HG02870 (cell line): Measurements from ENCODE around the gene ACCS.
A peak's percentile ranks its signal among the peaks of the same experiment; 100 is the strongest.

Experiments
- ATAC-seq: cut with Tn5 transposase; IDR thresholded peaks from one replicate; pipeline ENCODE4 v1.9.1; 2021; ENCODE audit warnings: mild to moderate bottlenecking, moderate library complexity; ENCODE audit not compliant: unreplicated experiment

Gene ACCS

DNA sequence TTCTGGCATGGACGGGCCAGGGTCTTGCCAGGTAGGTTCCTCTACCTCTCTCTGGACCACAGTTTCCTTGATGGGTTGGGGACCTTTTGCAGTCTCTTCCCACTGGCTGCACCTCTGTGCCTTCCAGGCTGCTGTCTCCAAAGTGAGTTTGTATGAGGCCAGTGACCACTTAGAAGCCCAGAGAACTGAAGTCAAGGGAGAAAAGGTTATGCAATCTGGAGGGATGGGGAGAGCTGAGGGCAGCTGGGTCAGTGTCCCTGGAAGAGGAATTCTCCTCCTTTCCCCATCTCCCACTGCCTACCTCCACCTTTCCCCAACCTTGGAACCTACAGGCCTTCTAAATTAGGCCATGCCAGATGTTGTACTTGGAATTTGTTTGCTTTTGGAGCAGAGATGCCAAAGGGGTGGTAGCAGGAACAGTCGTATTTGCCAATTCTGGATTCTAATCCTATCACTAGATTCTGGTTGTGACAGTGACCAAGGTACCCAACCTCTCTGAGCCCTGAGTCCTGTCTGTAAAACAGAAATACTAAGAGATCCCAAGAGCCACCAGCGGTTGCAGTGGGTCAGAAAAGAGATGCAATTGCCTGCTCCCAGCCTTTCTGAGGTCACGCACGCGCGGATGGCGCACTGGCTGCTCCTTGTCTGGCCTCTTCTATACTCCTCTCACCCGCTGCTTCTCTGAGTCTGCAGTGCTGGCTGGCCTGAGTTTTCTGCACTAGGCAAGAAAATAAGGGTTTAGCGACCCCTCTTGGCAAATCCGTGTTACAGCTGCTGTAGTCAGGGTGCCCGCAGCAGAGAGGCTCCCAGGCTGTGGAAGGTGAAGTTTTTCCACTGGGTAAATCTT lies 29.0 kb upstream of the ACCS start:
- peak; percentile 54 for ATAC-seq

DNA sequence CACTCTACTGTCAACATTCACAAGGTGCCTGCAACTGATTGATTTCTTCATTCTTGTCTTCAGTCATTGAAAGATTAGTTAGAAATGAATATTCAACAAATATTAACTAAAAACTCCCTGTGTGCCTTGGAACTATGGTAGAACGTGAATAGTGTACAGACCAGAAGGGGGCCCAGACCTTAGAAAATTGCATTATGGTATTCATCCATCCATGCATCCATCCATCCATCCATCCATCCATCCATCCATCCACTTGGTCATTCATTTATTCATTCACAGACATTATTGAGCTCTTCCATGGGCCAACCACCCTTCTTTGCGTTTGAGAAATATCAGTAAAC lies 28.4 kb upstream of the ACCS start:
- no peak for ATAC-seq

DNA sequence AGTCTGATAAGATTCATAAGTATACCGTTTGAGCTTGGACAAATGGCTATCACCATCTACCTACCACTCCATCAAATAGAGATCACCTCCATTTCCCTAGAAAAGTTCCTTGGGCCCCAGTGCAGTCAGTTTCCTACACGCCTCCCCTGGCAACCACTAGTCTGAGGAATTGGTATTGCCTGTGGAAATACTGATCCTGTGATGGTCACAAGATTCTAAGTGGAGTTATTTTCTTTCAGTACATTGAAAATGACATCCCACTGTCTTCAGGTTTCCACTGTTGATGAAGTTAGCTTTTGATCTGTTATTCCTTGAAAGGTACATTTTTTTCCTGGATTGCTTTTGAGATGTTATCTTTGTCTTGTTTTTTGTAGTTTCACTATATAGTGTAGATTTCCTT lies 22.9 kb upstream of the ACCS start:
- no peak for ATAC-seq

DNA sequence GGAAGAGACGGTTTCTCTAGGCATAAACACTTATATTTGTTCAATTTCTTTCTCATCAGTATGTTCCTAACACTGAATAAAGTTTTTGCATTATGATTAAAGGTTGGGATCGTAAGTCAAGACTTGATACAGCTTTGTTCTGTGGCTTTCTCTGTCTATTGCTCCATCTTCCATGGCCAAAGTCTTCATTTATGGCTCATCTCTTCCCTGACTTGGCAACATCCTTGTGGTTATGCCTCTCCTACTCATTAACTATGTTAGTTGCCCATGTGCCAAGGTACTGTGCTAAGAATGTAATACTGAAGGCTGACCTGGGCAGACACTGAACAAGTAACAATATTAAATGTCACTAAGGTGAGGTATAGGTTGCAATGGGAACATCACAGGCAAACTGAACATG lies 19.9 kb upstream of the ACCS start:
- no peak for ATAC-seq

DNA sequence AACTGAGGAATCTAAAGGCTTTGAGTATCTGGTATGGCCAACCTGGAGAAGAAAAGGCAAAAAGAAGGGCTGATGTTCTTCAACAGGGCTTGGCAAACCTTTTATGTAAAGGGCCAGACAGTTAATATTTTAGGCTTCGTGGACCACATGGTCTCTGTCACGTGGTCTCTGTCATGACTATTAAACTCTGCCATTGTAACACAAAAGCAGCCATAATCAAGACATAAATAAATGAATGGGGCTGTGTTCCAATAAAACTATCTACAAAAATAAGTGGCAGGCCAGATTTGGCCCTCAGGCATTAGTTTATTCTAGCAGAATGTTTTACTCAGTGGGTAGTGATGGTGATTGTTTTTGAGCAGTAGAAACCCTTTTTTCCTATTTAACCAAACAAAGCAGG lies 18.8 kb upstream of the ACCS start:
- no peak for ATAC-seq

DNA sequence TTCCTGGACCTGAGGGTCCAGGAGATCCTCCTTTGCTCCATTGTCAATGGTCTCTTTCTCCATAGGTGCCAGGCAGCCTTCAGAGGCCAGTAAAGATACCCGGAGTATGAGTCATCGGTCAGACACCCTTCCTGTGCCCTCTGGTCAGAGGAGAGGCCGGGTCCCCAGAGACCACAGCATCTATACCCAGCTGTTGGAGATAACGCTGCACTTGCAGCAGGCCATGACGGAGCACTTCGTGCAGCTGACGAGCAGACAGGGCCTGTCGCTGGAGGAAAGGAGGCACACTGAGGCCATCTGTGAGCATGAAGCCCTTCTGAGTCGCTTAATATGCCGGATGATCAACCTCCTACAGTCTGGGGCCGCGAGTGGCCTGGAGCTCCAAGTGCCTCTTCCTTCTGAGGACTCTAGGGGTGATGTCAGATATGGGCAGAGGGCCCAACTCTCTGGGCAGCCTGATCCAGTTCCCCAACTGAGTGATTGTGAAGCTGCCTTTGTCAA lies 18.1 kb upstream of the ACCS start, which contains the start of gene ACCSL:
Gene ACCSL (plus strand): TSS at position 51 of the 501 bp plus-strand sequence. CDS start 56 bp downstream, at position 107.
- no peak for ATAC-seq

DNA sequence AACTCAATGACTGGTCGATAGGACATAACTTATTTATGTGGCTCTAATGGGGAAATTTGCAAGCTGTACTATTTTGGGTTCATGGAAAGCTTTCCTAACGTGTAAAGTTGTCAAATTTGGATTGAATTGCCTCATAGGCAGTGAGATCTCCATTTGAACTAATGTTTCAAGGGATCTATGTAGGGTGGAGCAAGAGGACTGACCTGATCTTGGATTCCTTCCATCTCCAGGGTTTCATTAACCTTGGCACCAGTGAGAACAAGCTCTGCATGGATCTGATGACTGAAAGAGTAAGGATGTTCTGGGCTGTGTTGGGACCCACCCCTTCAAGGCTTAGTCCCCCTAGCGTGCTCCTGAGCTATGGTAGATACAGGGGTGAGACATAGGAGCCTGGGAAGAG lies 16.2 kb upstream of the ACCS start:
- no peak for ATAC-seq

DNA sequence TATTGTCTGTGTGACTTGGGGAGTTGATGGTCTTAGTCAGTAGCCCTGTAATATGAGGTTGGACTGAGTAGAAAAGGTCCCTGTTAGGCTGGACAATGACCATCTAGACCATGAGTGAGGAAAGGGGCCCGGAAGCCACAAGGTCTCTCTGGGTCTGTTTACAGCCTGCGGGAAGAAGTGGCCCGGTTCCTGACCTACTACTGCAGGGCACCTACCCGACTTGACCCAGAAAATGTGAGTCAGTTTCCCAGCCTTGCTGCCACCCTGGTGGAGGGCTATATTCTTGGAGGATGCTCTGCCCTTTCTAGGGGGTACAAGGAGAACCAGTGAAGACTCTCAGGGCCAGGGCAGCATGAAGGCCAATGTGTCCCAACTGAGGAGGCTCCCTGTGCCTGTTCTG lies 14.9 kb upstream of the ACCS start:
- no peak for ATAC-seq

DNA sequence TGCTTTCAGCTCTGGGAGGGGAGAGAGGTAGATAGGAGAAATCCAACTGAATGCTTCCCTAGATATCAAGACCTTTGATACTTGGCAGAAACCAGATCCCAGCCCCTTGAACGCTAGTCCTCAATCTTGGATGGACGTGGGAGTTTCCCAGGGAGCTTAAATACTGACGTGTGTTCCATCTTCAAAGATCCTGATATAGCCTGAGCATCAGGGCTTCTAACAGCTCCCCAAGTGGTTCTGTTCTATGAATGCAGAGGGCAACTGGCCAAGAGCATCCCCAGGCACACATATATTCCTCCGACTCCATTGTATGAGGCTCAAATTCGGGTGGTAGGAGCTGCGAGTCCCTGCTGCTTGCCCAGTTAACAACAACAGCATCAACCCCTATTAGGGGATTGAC lies 8.7 kb upstream of the ACCS start:
- no peak for ATAC-seq

DNA sequence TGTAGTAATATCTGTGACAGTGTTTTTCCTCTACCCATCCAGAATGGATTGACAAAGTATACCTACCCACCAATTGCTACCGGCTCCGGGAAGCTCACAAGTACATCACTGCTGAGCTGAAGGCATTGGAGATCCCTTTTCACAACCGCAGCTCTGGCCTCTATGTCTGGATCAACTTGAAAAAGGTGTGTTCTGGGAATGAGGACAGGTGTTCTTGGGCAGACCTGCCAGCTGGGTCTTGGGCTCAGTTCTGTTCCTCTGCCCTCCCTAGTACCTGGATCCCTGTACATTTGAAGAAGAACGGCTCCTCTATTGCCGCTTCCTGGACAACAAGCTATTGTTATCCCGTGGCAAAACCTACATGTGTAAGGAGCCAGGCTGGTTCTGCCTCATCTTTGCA lies 7.8 kb upstream of the ACCS start:
- ATAC-seq: no peak

DNA sequence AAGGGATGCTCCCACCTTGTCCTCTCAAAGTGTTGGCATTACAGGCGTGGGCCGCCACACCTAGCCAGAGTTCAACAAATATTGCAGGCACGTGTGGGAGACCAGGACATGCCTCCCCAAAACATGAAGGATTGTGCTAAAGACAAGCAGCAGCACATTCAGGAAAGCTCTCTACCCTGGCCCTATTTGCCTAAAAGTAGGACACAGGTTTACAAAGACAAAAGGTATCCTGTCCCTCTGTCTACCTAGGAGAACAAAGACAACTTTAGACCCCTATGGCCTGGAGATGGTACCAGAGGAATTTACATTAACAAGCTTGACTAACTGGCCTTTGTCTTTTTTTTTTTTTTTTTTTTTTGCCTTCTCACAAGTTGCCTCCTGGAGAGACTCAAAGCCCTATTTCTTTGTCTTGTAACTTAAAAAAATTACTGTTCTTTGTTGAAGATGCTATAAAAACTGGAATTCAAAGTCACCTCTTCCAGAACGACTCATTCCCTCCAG lies 859 bp upstream of the ACCS start:
- ATAC-seq: no peak

DNA sequence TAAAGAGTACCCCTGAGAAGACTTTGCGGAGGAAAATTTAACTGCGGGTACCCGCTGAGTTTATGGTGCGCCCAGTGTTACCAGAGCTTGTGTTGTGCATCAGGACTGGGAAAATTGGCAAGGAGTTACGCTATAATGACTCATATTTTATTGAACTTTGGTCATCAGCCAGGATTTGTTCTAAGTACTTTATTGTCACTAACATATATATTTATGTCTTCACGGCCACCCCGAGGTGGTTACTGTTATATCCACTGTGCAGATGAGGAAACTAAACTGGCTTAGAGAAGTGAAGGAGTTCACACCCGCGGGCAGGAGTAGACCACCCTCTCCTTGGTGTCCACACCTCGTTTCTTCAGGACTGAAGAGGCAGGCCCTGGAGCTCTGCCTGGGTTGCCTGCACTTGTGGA lies 667 bp downstream of the ACCS start:
- ATAC-seq: no peak

DNA sequence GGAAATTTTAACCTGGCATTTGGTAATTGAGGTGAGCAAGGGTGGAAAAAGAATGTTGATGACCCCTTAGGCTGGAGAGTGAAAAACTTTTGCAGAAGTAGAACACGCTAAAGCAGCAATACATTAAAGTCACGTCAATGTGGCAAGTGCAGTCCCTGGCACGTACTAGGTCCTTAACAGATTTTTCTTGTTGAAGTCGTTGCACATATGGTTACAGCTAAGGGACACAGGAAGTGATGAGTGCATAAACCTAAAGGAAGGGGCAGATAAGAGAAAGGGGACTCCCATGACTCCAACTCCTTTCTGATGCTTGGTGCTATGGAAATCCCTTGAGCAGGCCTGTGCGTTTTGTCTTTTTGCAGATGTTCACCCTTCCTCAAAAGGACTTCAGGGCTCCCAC lies 1.2 kb downstream of the ACCS start:
- ATAC-seq: no peak

DNA sequence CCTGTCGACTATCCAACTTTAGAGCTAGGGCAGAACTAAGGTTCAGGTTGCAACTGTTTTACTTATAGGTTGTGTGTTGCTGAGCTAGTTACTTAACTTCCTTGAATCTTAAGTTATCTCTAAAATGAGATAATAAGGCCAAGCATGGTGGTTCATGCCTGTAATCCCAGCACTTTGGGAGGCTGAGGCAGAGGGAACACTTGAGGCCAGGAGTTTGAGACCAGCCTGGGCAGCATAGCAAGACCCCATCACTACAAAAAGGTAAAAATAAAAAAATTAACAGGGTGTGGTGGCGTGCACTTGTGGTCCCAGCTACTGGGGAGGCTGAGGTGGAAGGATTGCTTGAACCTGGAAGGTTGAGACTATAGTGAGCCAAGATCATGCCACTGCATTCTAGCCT lies 2.1 kb downstream of the ACCS start:
- ATAC-seq: no peak

DNA sequence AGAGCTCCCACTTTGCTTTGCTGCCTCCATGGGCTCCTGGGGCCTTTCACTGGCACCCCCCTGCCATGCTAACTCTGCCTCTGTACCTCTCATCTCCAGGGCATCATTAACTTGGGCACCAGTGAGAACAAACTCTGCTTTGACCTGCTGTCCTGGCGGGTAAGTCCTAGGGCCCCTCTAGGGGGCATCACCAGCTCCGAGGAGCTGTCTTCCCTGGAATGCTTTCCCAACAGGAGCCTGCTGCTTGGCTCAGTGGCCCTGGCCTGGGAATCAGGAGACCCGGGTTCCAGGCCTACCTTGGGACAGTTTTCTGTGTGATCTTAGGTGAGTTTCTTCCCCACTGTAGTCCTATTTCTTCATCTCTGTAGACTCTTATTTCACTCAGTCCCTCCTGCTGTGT lies 5.1 kb downstream of the ACCS start:
- no peak for ATAC-seq

DNA sequence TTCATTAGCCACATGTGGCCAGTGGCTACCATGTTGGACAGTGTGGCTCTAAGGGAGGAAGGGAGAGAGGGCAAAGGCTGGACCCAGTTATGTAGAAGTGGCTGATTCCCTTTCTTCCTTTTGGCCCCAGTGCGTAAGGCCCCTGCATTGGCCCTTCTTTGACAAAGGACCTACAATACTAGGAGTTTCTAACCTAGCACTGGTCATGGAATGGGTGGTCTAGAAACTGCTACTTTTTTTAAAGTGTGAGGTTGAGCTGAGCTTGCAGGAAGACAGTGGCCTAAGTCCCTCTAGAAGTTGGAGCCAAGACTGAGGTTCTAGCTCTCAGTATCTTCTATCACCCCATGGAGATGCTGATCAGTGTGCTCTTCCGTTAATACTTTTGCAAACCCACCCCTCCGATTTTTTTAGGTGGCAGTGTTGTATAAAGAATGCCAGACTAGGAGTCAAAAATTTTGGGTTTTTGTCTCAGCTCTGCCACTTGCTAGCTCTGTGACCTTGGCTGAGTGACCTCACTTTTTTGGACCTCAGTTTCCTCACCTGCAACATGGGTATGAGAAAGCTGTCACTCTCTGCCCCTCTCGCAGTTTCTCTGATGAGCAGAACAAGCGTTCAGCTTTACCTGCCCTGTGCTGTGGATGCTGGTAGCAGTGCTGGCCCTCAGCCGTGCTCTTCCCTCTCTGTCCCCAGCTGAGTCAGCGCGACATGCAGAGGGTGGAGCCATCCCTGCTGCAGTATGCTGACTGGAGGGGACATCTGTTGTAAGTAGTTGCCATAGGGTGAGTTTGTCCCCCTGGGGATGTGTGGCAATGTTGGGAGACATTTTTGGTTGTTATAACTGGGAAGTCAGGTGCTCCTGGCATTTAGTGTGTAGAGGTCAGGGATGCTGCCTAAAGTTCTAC lies 6.9 kb downstream of the ACCS start:
- ATAC-seq: no peak

DNA sequence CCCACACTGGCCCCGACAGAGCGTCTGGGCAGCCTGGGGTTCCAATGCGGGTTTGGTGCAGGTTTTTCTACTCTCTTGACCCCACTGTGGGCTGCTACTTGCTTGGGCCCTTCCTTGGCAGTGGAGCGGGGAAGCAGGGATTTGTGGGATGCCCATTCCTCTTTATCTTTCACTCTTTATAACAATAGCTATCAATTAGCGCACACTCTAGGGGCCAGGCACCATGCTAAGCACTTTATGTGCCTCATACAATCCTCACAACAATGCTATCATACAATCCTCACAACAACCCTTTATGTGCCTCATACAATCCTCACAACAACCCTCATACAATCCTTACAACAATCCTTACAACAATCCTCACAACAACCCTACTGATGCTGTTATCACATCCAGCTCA lies 12.7 kb downstream of the ACCS start:
- no peak for ATAC-seq

DNA sequence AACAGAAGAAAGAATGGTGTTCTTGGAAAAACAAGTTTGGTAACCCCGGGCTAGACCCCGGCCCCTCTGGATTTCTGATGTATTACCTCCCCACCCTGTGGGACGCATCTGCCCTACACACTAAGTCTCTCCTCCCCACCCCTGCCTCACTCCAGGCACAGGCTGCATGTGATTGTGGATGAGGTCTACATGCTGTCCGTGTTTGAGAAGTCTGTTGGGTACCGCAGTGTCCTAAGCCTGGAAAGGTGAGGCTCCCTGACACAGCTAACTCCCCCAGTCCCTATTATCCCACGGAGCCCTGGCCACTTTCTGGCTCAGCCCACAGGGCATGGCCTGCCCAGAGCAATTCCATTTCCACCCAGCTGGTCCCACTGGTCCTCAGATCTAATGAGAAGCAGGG lies 13.3 kb downstream of the ACCS start:
- no peak for ATAC-seq

DNA sequence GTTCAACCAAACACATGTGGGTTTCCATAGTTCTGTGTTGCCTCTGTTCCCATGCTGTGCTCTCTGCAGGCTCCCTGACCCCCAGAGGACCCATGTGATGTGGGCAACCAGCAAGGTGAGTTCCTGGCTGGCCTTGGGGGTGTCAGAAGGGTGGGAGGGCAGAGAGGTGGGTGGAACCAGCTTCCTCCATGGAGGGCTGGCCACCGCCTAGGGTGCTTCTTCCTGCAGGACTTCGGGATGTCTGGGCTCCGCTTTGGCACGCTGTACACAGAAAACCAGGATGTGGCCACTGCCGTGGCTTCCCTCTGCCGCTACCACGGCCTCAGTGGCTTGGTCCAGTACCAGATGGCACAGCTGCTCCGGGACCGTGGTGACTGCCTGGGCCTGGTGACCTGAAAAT lies 14.9 kb downstream of the ACCS start:
- ATAC-seq: no peak

DNA sequence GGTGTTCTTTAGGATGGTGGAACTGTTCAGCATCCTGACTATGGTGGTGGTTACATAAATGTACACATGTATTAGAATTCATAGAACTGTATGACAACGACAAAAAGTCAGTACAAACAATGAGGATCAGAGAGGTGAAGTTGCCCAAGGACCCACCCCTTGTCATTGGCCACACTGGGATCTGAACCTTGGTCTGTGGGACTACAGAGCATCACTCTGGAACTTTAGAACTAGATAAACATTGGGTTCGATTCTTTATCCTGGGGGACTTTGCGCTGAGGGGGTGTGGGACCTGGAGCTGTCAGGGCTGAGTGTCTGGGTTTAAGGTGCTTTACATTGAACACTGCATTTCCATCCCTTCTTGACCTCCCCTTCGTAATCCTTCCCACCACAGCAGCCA lies 16.6 kb downstream of the ACCS start:
- ATAC-seq: no peak

DNA sequence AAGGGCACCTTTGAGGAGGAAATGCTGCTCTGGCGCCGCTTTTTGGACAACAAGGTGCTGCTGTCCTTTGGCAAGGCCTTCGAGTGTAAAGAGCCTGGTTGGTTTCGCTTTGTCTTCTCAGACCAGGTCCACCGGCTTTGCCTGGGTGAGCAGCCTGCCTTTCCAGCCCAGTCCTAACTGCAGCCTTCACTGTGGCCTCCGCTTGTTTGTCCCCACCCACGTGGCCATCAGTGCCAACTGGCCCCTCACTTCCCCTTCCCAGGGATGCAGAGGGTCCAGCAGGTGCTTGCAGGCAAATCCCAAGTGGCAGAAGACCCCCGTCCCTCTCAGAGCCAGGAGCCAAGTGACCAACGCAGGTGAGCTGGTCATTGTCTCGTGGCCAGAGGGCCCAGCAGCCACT lies 17.4 kb downstream of the ACCS start:
- ATAC-seq: no peak

DNA sequence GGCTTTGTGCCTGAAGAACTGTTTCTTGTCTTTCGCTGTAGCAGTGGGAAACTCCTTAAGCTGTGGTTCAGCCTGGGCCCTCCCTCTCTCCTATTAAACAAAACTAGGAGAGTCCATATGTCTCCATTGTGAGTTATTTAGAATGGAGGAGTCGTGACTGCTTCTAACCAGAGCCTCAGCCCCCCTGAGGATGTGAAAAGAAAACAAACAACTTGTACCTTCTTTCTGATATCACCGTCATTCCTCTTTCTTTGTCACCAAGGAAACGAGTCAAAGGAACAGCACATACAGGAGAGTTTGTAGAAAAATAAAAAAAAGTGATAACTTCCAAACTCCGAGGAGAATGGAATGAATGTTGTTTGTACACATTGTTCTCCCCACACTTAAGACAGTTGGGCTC lies 17.8 kb downstream of the ACCS start:
- ATAC-seq: no peak
